Left colon (tissue), 2 donors: ENCODE results near the gene CARM1. TPM values are rescaled to one million over a fixed set of nuclear protein-coding genes. Genes with fewer than 3 reads are reported as not detected.
"Not testable (repeated sequence)": the region's sequence is repeated elsewhere in the genome, so short reads cannot be mapped to it uniquely, and the experiment has no call there.

Source experiments
- ATAC-seq: fragments of 200-7000 bp; cut with Tn5 transposase; one replicate; pipeline ENCODE4 v1.9.1; 2020; ENCODE audit warnings: mild to moderate bottlenecking, moderate library complexity
- DNase-seq, 2 donors: peaks; one replicate each; pipeline ENCODE4 v3.0.0-alpha.2; 2020
- intact Hi-C, 2 donors: fragments of 100-400 bp; cut with DNase I in 1 of 2; cut with micrococcal nuclease in 1 of 2; formaldehyde crosslinking; loops; one replicate each; pipeline versions ENCODE4 v1.11.2 to v1.14.0; 2022; cut with DNase I, micrococcal nuclease
- total RNA-seq, 2 donors: library from RNA; stranded (reverse); fragmentation: NEBNext Ultra II Directional; extraction: Animal tissue kit (Norgen Biotek cat#: 25700); gene quantifications; one replicate each; pipeline ENCODE4 v1.2.1, GENCODE V29; 2021
- donor health status: DM: no; HTN: no; CAD: no.
- donor health status: DM: yes; HTN: yes; CAD: no.

The CARM1 gene
- total RNA-seq, 2 donors from 2014 or later = 48.3 to 58.3 TPM

DNA sequence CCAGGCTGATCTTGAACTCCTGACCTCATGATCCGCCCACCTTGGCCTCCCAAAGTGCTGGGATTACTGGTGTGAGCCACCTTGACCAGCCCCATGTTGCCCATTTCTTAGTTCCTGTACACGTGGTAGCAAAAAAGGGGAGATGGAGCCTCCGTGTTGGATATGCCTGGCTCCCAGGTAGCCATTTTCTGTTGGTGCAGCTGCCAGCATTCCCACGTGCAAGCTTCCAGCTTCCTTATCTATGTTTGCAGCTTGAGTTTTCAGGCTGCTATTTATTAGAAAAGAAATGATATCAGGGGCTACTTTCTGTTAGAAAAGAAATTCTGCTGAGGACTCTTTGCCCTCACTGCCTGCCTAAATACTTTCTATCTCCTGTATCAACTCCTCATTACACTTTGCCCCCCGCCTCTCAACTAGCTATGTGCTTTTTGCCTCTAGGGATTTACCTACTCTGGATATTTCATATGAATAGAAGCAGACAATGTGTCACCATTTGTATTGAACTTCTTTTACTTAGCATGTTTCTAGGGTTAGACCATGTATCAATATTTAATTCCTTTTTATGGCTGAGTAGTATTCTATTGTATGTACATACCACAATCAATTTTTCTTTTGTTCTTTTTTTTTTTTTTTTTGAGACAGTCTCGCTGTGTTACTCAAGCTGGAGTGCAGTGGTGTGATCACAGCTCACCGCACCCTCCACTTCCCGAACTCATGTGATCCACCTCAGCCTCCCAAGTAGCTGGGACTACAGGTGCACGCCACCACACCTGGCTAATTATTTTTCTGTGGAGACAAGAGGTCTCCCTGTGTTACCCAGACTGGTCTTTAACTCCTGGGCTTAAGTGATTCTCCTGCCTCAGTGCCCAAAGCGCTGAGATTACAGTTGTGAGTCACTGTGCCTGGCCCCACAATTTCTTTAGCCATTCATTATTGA, 32.0 kb upstream of the CARM1 start:
- ATAC-seq (no peak), DNase-seq (no peak)
- intact Hi-C loops = no loop called here

DNA sequence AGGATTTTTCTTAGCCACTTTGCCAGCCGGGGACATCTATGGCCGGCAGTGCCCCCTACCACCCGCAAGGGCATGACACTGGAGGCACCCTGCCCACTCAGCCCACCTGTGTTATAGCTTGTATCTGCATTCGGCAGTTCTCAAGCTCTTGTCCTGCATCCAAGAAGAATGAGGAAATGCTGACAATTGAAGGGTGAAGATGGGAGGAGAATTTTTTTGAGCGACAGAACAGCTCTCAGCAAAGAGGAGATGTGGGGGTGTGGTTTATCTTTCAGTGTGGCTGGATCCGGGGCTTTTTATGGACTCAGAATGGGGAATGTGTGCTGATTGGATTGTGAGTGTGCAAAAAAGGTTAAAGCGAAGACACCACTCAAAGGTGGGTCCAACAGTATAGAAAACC, 28.6 kb upstream of the CARM1 start:
- no peak for ATAC-seq
- no peak for DNase-seq
- intact Hi-C loops = no loop called here

DNA sequence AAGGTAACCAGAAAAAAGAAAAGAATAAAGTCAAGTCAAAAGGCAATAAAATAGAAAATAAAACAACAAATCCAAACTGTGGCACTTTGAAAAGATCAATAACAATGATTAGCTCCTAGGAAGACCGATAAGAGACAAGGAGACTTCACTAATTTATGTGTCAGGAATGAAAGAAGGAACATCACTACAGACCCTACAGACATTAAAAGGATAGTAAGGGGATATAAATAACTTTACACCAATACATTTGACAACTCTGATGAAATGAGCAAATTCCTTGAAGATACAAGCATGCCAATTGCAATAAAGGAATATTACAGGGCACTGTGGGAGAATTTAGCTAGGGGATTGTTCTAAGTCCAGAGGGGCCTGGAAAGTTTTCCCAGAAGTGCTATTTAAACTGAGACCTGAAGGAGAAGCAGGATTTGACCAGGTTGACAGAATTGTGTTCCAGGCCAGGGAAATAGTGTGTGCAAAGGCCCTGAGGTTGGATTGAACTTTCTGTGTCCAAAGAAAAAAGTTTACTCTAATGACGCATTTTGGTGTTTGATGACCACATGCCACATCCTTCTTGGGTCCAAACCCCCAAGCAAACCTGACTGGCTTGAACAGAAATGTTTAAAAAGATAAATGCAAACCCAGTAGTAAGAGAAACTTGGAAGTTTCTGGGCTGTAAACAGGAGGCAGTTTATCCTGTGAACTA, 24.7 kb upstream of the CARM1 start:
- ATAC-seq (no peak), DNase-seq (no peak)
- intact Hi-C loops = no loop called here

DNA sequence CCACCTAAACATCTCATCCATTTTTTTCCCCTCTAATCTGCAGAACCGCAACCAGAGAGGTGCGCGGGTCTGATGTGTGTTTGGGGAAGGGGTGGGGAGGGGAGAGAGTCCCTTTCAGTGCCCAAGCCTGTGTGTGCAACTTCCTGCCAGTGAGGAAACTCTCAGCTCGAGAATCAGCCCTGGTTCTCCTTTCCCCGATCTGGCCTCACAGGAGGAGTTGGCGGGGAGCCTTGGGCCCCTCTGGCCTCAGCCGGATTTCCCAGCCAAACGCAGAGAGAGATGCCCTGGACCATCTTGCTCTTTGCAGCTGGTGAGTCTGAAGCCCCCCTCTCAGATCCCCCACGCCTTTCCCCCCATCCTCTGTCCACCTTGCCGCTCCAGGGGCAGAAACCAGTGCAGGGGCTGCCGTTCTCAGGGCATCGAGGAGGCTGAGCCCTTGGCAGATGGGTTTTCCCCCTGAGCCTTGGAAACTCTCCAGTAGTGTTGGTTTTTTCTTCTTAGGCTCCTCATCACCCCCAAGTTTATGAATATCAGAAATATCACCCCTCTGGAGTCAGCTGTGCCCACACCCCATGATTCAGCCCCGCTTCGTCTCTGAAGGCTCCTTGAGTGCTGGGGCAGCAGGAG, 23.0 kb upstream of the CARM1 start, which contains the start of gene C19orf38:
Gene C19orf38, plus strand, starts transcription at position 186 of the 627 bp plus-strand sequence. Its CDS starts 94 bp downstream, at position 280.
- no peak for DNase-seq
- no peak for ATAC-seq
- intact Hi-C loops = no loop called here

DNA sequence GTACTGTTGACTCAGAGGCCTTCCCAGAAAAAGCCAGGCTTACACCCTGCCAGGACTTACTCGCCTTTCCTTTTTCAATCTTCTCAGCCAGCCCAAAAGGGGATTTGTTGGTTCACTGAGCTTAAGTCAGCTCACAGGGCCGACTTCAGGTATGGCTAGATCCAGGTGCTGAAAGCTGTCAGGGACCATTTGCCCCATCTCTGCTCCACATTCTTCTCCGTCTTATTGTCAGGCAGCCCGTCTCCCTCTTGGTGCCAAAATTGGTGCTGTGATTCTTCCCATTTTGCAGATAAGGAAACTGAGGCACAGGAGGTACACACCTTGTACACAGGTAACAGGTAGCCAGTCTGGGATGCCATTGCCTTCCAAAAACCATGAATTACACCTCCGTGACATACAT, 20.7 kb upstream of the CARM1 start:
- ATAC-seq = no peak
- intact Hi-C loops = no loop called here
- no peak for DNase-seq

DNA sequence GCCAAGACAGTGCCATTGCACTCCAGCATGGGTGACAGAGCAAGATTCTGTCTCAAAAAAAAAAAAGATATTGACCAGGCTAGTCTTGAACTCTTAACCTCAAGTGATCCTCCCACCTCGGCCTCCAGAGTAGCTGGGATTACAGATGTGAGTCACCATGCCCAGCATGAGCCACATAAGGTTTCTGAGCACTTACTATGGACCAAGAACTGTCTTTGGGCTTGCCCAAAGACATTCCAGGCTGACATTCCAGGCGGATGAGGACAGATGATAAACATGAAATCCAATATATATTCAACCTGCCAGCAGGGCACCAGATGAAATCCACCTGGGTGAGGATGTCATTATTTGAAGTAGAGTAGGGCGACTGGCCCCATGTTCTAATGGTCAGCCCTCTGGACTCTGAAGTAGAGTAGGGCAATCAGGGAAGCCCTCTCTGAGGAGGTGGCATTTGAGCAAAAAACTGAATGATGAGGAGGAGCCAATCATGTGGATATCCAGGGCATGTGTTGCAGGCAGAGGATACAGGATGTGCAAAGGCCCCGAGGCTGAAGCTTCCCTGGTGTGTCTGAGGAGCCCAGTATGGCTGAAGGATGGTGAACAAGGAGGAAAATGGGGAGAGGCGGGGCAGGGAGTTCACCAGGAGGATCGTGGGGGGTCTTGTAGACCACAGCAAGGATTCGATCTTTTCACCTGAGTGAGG, 19.1 kb upstream of the CARM1 start:
- no peak for DNase-seq
- ATAC-seq = no peak
- intact Hi-C loops = no loop called here

DNA sequence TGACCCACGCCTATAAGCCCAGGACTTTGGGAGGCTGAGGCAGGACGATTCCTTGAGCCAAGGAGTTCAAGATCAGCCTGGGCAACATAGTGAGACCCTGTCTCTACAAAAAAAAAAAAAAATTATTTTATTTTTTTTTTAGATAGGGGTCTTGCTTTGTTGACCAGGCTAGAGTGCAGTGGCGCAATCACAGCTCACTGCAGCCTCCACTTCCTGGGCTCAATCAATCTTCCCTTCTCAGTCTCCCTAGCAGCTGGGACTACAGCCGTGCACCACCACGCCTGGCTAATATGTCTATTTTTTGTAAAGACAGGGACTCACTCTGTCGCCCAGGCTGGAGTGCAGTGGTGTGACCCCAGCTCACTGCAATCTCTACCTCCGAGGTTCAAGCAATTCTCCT, 18.4 kb upstream of the CARM1 start:
- DNase-seq = no peak
- intact Hi-C loops = no loop called here
- ATAC-seq = no peak

DNA sequence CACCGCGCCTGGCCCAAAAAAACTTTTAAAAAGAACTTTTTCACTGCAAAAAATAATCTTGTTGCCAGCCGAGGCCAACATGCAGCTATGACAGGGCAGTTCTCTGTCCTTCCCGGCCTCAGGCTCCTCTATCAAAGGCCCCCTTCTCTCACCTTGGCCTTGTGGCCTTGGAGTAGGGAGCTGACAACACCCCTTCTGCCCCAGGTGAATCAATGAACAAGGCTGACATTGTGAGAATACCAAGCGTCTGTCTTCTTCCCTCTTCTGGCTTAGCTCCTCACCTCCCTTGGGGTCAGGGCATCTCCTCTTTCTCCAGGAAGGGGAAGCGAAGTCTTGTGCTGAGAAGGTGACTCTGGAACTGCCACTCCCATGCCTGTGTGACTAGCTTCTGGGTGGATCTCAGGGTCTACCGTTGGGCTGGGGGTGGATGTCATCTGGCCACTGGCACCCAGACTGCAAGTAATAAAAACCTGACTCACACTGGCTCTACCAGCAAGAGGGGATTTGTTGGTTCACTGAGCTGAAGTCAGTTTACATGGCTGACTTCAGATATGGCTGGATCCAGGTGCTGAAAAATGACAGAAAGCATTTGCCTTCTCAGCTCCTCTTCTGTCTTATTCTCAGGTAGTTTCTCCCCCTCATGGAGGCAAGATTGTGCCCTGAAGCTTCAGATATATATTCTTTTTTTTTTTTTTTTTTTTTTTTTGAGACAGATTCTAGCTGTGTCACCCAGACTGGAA, 16.8 kb upstream of the CARM1 start:
- DNase-seq = no peak
- intact Hi-C loops = no loop called here
- ATAC-seq = peak; percentile 37

DNA sequence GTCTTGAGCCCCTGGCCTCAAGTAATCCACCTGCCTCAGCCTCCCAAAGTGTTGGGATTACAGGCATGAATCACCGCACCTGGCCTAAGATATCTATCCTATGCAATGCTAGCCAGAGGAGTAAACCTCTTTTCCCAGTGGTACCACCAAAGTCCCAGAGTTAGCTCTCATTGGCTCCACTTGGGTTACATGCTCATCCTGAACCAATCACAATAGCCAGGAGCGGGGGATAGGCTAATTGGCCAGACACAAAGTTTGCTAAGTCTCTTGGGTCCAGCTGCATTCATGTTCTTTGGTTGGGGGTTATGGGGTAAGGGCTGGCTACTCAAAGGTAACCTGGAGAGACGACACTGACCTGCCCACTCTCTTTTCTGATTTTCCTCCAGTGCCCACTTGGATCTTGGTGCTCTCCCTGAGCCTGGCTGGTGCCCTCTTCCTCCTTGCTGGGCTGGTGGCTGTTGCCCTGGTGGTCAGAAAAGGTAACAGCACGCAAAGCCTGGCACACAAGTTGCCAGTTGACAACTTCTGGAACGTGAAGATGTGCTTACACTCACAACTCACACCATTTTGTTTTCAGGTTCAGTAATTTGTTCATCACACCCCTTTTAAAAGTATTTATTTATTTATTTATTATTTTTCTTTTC, 15.4 kb upstream of the CARM1 start:
- DNase-seq (no peak), ATAC-seq (peak; percentile 80)
- intact Hi-C loops = no loop called here

DNA sequence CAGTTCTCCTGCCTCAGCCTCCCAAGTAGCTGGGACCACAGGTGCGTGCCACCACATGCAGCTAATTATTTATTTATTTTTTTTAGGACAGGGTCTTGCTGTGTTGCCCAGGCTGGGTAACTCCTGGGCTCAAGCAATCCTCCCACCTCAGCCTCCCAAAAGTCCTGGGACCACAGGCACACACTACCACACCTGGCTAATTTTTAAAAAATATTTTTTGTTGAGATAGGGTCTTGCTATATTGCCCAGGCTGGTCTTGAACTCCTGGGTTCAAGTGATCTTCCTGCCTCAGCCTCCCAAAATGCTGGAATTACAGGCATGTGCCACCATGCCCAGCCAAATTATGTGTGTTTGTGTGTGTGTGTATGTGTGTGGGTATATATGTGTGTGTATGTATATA, 14.5 kb upstream of the CARM1 start:
- intact Hi-C loops, ATAC-seq, DNase-seq: not testable (repeated sequence)

DNA sequence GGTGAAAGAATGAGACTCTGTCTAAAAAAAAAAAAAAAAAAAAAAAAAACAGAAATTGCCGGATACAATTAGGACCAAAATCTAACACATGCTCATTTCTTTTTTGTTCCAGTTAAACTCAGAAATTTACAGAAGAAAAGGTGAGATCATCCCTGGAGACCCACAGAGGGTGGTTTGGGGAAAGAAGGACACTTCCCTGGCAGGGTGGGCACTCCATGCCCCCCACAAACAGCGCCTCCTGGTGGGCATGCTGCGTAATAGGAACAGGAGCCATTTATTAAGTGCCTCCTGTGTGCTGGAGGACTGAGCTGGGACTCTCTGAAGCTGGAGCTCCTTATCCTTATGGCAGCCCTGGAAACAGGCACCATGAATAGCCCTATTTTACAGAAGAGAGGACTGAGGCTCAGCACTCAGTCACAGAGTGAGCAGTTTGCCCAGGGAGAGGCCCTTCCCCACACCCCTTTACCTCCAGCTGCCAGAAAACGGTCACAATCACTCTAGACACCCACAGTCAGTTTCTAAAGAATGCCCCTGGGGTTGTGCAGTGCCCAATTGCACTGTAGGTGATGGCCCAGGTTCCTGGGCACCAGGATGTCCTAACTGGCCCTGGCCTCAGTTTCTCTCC, 13.0 kb upstream of the CARM1 start:
- DNase-seq (no peak), ATAC-seq (no peak)
- intact Hi-C loops = no loop called here

DNA sequence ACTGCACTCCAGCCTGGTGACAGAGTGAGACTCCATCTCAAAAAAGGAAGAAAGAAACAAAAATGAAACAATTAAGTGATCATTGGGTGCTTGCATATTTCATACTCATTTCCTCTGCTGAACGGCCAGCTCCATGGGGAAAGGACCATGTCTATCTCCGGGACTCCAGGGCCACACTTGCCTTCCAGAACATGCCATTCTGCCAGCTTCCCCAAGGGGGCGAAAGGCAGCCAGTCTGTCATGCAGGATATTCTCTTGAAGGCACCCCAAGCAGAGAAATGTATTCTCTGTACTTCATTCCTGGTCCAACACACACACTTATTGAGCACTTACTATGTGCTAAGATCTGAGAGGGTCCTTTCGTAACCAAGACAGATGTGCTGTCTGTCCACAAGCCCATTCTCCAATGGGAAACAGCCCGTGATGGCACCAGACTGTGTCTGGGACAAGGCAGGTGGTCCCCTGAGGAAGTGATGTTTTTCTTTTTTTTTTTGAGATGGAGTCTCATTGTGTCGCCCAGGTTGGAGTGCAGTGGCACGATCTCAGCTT, 10.2 kb upstream of the CARM1 start:
- ATAC-seq (peak; percentile 48), DNase-seq (no peak)
- intact Hi-C loops = no loop called here

DNA sequence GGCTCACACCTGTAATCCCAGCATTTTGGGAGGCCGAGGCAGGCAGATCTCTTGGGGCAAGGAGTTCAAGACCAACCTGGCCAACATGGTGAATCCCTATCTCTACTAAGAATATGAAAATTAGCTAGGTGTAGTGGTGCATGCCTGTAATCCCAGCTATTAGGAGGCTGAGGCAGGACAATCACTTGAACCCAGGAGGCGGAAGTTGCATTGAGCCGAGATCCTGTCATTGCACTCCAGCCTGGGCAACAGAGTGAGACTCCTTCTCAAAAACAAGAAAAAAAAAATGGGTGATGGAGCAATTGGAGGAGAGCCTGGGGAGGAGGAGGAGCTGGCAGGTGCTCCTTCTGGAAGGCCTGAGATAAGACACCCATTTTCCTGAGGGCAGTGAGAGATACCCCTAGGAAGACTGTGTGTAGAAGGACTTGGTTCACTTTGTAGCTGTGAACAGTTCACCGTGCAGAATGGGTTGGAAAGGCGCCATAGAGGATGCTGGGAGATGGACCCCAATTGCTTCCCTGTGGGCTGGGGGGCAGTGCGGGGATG, 8.7 kb upstream of the CARM1 start:
- intact Hi-C loops = no loop called here
- no peak for DNase-seq
- no peak for ATAC-seq

DNA sequence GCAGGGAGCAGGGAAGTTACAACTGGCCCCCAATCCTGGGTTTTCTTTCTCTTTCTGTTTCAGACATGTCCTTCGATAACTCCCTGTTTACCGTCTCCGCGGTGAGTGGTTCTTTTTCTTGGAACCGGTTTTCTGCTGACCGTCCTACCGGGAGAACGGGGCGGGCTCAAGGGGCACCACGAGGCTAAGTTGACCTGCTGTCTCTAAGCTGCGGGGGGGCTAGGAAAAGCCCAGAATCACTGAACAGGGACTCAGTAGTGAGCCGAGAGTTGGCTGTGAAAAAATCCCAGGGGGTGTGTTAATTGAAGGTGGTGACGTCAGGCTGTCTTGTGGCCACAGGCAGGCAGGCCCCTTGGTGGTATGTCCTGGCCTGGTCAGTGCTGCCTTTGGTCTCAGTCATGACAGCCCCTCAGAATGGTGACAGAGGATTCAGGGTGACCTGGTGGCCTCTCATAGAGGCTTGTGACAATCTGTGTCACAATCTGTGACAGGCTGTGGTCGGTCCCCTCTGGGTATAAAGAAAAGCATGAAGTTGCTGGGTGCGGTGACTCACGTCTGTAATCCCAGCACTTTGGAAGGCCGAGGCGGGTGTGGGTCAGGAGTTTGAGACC, 8.1 kb upstream of the CARM1 start:
- DNase-seq (no peak), ATAC-seq (no peak)
- intact Hi-C loops = no loop called here

DNA sequence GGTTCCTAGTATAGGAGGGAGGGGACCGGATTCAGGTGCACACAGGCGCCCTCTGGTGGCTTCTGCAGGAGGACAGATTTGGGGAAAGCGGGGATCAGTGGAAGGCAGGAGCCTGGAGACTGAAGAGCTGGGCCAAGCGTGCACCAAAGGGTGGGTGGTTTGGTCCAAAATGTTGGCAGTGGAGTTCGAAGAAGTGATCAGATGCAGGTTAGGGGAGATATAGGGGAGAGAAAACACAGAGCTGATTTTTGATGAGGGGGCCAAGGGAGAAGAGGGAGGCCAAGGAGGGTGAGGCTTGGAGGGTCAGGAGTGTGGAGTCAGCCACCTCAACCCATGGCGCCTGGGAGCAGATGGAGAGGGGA, 6.8 kb upstream of the CARM1 start:
- intact Hi-C loops = no loop called here
- peak; percentile 74 to 91 for DNase-seq
- ATAC-seq = peak; percentile 82

DNA sequence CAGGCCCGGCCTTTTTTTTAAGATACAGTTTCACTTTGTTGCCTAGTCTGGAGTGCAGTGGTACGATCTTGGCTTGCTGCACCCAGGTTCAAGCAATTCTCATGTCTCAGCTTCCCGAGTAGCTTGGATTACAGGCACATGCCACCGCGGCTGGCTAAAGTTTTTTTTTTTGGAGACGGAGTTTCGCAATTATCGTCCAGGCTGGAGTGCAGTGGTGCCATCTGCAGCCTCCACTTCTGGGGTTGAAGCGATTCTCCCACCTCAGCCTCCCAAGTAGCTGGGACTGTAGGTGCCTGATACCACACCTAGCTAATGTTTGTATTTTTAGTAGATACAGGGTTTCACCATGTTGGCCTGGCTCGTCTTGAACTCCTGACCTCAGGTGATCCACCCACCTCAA, 4.9 kb upstream of the CARM1 start:
- DNase-seq = no peak
- no peak for ATAC-seq
- intact Hi-C loops = no loop called here
